ENCODE measurements around the gene ADAM17.
"Not testable (repeated sequence)": the region's sequence is repeated elsewhere in the genome, so short reads cannot be mapped to it uniquely, and the experiment has no call there.

ADAM17 gene

GRCh38 chr2:9518163-9518562 lies 37.5 kb downstream of the ADAM17 start:
- no peak for DNase-seq

GRCh38 chr2:9517118-9517782 lies 38.4 kb downstream of the ADAM17 start:
- no peak for DNase-seq

- DNase-seq, result not testable (repeated sequence)
These were observed 41.7 kb downstream of the ADAM17 start for GRCh38 chr2:9513946-9514345.

- DNase-seq, result no peak
These were observed 46.7 kb downstream of the ADAM17 start for GRCh38 chr2:9508931-9509330.

GRCh38 chr2:9498210-9498609 lies 57.4 kb downstream of the ADAM17 start:
- no peak for DNase-seq

GRCh38 chr2:9497017-9497416 lies 58.6 kb downstream of the ADAM17 start:
- no peak for DNase-seq

- no peak for DNase-seq
These were observed 61.5 kb downstream of the ADAM17 start for GRCh38 chr2:9494081-9494480.

- DNase-seq, result no peak
These were observed 62.2 kb downstream of the ADAM17 start for GRCh38 chr2:9493478-9493877.

- no peak for DNase-seq
These were observed 62.7 kb downstream of the ADAM17 start for GRCh38 chr2:9492927-9493326.

- DNase-seq, result no peak
These were observed 64.8 kb downstream of the ADAM17 start for GRCh38 chr2:9490789-9491188.

GRCh38 chr2:9488583-9489547 lies 66.8 kb downstream of the ADAM17 start:
- no peak for DNase-seq

- DNase-seq, result no peak
These were observed 71.1 kb downstream of the ADAM17 start for GRCh38 chr2:9484533-9484932.

GRCh38 chr2:9483107-9483506 lies 72.5 kb downstream of the ADAM17 start:
- no peak for DNase-seq

GRCh38 chr2:9480157-9480556 lies 75.5 kb downstream of the ADAM17 start:
- no peak for DNase-seq

GRCh38 chr2:9478526-9478925 lies 77.1 kb downstream of the ADAM17 start:
- no peak for DNase-seq

GRCh38 chr2:9477914-9478313 lies 77.7 kb downstream of the ADAM17 start:
- no peak for DNase-seq

- DNase-seq, result peak; percentile 85
These were observed 81.1 kb downstream of the ADAM17 start, which contains the start of gene IAH1 for GRCh38 chr2:9474361-9475057. IAH1 (plus strand) TSS chr2:9474551; CDS start chr2:9474567, 16 bp downstream.

GRCh38 chr2:9473985-9474360 lies 81.7 kb downstream of the ADAM17 start:
- peak; percentile 79 for DNase-seq

- no peak for DNase-seq
These were observed 82.2 kb downstream of the ADAM17 start for GRCh38 chr2:9473308-9473984.

- no peak for DNase-seq
These were observed 83.1 kb downstream of the ADAM17 start for GRCh38 chr2:9472511-9472910.

- DNase-seq, result no peak
These were observed 84.4 kb downstream of the ADAM17 start for GRCh38 chr2:9471206-9471605.

- DNase-seq, result no peak
These were observed 87.9 kb downstream of the ADAM17 start for GRCh38 chr2:9467687-9468086.

- DNase-seq, result no peak
These were observed 89.4 kb downstream of the ADAM17 start for GRCh38 chr2:9466147-9466683.

Measured in CD4-positive, alpha-beta T cell treated with Interleukin-17A for 4 hours (primary cell).